RWPE2 (cell line): Measurements from ENCODE around the gene SCGB3A1.

ENCODE experiments used
- ATAC-seq: fragments of 200-7000 bp; cut with Tn5 transposase; 3 replicates; pipeline ENCODE4 v1.9.1; 2021; ENCODE audit warnings: low read depth
- DNase-seq: peaks from one replicate; pipeline ENCODE4 v3.0.0-alpha.2; 2020; ENCODE audit warnings: low spot score
- H3K27ac ChIP-seq: fragments of 450-650 bp; 2 replicates; pipeline ENCODE4 v1.5.1; 2017; ENCODE audit warnings: mild to moderate bottlenecking; ENCODE audit not compliant: poor library complexity, severe bottlenecking
- H3K27me3 ChIP-seq: fragments of 250-450 bp; sonication (Bioruptor Pico); 2 replicates; pipeline ENCODE4 v1.5.1; 2021; ENCODE audit warnings: mild to moderate bottlenecking, moderate library complexity; ENCODE audit not compliant: insufficient read depth, poor library complexity, severe bottlenecking
- H3K36me3 ChIP-seq: fragments of 250-450 bp; sonication (Bioruptor Pico); 2 replicates; pipeline ENCODE4 v1.5.1; 2020; ENCODE audit warnings: low read depth, mild to moderate bottlenecking, moderate library complexity
- H3K4me1 ChIP-seq: fragments of 250-450 bp; sonication (Bioruptor Pico); 2 replicates; pipeline ENCODE4 v1.5.1; 2021; ENCODE audit warnings: mild to moderate bottlenecking, moderate library complexity; ENCODE audit not compliant: insufficient read depth, poor library complexity, severe bottlenecking
- H3K4me3 ChIP-seq: fragments of 250-450 bp; sonication (Bioruptor Pico); 2 replicates; pipeline ENCODE4 v1.5.1; 2021; ENCODE audit warnings: mild to moderate bottlenecking, moderate library complexity; ENCODE audit not compliant: severe bottlenecking
- H3K9me3 ChIP-seq: fragments of 250-450 bp; sonication (Bioruptor Pico); 2 replicates; pipeline ENCODE4 v1.5.1; 2021; ENCODE audit warnings: mild to moderate bottlenecking, moderate library complexity; ENCODE audit not compliant: severe bottlenecking
- TF ChIP-seq, protein P1 (sequence below): fragments of 450-650 bp; IDR thresholded peaks from one replicate; pipeline ENCODE4 v1.5.1; 2017; ENCODE audit warnings: mild to moderate bottlenecking, moderate library complexity; ENCODE audit not compliant: poor library complexity, severe bottlenecking

The SCGB3A1 gene

DNA sequence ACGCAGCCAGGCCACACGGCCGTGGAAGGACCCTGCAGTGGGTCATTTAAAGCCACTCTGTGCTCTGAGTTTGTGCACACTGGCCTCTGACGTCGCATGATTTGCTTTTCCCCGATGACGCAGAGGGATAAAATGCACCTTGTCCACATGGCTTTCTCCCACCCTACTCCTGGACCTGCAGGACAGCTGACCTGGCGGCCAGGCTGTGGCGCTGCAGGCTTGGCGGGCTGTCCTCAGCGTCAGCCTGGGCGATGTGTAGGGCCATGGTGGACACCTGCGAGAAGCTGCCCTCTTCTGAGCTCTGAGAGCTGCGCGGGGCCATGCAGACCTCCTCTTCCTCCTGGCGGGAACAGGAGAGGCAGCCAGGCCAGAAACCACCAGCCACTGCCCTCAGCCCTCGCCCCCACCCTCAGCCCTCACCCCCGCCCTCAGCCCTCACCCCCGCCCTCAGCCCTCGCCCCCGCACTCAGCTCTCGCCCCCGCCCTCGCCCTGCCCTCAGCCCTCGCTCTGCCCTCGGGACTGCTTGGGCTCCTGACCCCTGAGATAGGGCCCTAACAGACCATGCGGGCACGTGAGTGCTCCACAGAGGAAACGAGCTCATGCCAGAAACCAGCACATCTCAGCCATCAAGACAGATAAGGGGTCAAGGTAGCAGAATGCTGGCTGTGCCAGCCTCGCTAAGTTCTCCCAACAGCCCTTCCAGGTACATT is 20.0 kb upstream of the SCGB3A1 start:
- H3K27me3 ChIP-seq: no peaks in the 10 kb centered on the region
- H3K27ac ChIP-seq: no peak overlapping the region
- H3K4me1 ChIP-seq: no peaks in the 10 kb centered on the region
- DNase-seq (no peak), ATAC-seq (no peak)
- H3K4me3 ChIP-seq: no peak overlapping the region
- TF ChIP-seq, protein P1, sequence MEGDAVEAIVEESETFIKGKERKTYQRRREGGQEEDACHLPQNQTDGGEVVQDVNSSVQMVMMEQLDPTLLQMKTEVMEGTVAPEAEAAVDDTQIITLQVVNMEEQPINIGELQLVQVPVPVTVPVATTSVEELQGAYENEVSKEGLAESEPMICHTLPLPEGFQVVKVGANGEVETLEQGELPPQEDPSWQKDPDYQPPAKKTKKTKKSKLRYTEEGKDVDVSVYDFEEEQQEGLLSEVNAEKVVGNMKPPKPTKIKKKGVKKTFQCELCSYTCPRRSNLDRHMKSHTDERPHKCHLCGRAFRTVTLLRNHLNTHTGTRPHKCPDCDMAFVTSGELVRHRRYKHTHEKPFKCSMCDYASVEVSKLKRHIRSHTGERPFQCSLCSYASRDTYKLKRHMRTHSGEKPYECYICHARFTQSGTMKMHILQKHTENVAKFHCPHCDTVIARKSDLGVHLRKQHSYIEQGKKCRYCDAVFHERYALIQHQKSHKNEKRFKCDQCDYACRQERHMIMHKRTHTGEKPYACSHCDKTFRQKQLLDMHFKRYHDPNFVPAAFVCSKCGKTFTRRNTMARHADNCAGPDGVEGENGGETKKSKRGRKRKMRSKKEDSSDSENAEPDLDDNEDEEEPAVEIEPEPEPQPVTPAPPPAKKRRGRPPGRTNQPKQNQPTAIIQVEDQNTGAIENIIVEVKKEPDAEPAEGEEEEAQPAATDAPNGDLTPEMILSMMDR: no peak
- no peaks in the 10 kb centered on the region for H3K9me3 ChIP-seq
- H3K36me3 ChIP-seq: no peaks in the 10 kb centered on the region

DNA sequence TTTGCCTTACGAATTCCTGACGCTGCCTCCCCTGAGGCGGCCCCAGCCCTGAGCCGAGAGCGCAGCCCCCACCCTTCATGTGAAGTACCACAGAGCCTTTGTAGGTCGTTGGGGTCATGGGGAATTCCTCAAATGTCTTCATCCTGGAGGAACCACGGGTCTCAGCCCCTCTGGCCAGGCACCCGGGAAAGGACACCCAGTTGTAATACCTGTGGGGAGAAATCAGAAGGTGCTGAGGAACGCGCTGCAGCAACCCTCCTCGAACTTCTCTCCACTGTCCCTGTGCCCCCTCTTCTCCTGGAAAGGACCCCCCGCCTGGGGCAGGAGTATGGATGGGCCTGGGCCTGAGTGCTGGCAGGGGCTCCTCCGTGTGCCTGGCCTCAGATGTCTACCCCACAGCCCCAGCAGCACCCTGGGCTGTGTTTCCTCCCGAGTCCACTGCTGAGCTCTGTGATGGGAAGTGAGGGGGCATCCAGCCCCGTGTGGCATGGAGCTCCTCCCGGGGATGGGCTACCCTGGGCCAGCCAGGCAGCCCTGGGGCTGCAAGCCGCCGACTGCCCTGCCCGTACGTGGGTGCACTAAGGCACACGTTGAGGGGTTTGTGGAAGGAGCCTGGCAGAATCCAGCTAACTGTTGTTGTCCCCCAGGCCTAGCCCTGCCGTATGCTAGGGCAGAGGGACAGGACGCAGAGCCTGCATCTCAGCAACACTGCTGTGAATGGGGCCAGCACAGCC is 18.7 kb upstream of the SCGB3A1 start:
- ATAC-seq (no peak), DNase-seq (no peak)
- Histone ChIP-seq H3K27me3 (peaks cover 7% of the 10 kb centered on the region), H3K9me3 (no peaks in the 10 kb centered on the region), H3K4me1 (no peaks in the 10 kb centered on the region), H3K4me3 (no peak overlapping the region), H3K27ac (no peak overlapping the region), H3K36me3 (no peaks in the 10 kb centered on the region)
- TF ChIP-seq, protein P1: no peak

DNA sequence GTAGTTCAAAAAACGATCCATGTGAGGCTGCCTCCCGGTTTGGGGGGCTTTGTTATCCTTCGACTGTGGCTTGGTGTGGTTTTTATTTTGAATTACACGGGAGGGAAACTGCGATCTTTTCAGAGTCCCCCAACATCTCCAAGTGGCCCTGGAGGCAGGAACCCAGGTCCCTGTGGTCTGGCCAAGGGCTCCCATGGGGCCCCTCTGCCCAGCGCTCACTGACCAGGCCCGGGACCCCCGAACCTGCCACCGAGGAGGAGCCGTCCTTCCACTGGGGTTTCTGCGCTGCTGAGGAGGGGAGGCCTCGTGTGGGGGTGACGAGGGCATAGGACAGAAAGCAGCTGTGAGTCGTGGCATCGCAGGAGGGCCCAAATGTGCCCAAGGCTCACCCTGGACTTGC is 18.1 kb upstream of the SCGB3A1 start:
- DNase-seq (no peak), ATAC-seq (no peak)
- H3K4me3 ChIP-seq: no peak overlapping the region
- H3K27ac ChIP-seq: no peak overlapping the region
- H3K9me3 ChIP-seq: no peaks in the 10 kb centered on the region
- H3K4me1 ChIP-seq: no peaks in the 10 kb centered on the region
- H3K27me3 ChIP-seq: peaks cover 13% of the 10 kb centered on the region
- no peaks in the 10 kb centered on the region for H3K36me3 ChIP-seq
- TF ChIP-seq, protein P1: no peak

DNA sequence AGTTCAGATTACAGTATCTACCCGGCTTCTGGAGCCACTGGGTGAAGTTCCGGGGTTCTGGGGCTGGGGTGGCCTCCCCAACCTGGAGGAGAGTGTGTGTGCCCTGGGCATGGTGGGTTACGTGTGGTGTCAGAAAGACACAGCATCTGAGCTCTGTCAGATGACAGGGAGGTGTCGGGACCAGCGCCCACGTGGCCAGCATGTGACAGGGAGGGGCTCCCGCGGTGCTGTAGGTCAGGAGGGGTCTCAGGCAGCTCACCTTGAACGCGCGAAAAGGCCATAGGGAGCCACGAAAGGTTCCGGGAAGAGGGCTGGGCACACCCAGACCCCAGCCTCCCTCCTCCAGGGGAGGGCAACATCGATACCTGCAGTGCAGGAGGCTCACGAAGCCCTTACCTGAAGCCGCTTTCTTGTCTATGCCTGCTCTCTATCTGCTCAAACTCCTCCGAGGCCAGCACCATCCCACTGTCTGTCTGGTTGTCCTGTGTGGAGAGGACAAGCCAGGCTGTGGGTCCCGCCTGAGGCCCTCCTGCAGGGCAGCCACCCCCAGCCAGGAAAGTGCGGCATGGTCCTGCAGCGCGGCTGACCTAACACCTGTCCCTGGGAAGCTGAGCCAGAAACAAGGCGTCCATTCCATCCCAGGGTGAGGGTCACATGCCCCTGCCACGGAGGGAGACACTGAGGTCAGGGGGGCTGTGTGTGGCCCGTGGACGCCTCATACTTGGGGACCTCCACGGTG is 17.4 kb upstream of the SCGB3A1 start:
- TF ChIP-seq, protein P1: no peak
- Histone ChIP-seq H3K27ac (no peak overlapping the region), H3K9me3 (no peaks in the 10 kb centered on the region), H3K36me3 (no peaks in the 10 kb centered on the region), H3K4me1 (no peaks in the 10 kb centered on the region), H3K4me3 (no peak overlapping the region), H3K27me3 (peaks cover 17% of the 10 kb centered on the region)
- ATAC-seq (no peak), DNase-seq (peak; percentile 57)
